Stimulated activated CD4-positive, alpha-beta T cell treated with anti-CD3 and anti-CD28 coated beads, TNF-alpha, amount 100 ng/mL, for 4 hours (primary cell): ENCODE measurements around the gene PIAS4.
"Not testable (repeated sequence)": the region's sequence is repeated elsewhere in the genome, so short reads cannot be mapped to it uniquely, and the experiment has no call there.

ENCODE experiments used
- DNase-seq, 3 experiments: peaks; one replicate each; pipeline ENCODE4 v3.0.0-alpha.2; 2020; ENCODE audit warnings: low read depth in 3 of 3

The PIAS4 gene

DNA sequence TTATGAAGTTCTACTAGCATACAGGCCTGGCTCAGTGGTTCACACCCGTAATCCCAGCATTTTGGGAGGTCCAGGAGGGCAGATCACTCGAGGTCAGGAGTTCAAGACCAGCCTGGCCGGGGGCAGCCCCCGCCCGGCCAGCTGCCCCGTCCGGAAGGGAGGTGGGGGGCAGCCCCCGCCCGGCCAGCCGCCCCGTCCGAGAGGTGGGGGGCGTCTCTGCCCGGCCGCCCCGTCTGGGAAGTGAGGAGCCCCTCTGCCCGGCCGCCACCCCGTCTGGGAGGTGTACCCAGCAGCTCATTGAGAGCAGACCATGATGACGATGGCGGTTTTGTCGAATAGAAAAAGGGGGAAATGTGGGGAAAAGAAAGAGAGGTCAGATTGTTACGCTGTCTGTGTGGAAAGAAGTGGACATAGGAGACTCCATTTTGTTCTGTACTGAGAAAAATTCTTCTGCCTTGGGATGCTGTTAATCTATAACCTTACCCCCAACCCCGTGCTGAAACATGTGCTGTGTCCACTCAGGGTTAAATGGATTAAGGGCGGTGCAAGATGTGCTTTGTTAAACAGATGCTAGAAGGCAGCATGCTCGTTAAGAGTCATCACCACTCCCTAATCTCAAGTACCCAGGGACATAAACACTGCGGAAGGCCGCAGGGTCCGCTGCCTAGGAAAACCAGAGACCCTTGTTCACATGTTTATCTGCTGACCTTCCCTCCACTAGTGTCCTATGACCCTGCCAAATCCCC is 8.7 kb upstream of the PIAS4 start:
- DNase-seq = not testable (repeated sequence)

DNA sequence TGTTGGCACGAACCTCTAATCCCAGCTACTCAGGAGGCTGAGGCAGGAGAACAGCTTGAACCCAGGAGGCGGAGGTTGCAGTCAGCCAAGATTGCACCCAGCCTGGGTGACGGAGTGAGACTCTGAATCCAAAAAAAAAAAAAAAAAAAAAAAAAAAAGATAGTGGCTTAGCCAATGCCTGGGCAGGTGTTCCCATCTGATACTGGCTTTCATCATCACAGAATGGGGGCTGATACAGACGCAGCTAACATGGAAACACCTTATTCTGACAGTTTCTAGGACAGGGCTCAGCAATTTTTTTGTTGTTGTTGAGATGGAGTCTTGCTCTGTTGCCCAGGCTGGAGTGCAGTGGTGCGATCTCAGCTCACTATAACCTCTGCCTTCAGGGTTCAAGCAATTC is 6.7 kb upstream of the PIAS4 start:
- DNase-seq = not testable (repeated sequence)

DNA sequence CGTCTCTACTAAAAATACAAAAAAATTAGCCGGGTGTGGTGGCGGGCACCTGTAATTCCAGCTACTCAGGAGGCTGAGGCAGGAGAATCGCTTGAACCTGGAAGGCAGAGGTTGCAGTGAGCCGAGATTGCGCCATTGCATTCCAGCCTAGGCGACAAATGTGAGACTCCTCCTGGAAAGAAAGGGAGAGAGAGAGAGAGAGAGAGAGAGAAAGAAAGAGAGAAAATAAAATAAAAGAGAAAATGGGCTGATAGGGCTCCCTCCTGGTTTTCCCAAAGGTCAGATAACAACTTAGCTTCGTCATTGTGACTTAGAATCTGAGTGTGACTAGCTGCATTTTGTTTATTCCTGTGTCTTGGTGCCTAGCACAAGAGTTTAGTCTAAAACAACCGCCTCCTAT is 2.1 kb upstream of the PIAS4 start:
- DNase-seq = not testable (repeated sequence)

DNA sequence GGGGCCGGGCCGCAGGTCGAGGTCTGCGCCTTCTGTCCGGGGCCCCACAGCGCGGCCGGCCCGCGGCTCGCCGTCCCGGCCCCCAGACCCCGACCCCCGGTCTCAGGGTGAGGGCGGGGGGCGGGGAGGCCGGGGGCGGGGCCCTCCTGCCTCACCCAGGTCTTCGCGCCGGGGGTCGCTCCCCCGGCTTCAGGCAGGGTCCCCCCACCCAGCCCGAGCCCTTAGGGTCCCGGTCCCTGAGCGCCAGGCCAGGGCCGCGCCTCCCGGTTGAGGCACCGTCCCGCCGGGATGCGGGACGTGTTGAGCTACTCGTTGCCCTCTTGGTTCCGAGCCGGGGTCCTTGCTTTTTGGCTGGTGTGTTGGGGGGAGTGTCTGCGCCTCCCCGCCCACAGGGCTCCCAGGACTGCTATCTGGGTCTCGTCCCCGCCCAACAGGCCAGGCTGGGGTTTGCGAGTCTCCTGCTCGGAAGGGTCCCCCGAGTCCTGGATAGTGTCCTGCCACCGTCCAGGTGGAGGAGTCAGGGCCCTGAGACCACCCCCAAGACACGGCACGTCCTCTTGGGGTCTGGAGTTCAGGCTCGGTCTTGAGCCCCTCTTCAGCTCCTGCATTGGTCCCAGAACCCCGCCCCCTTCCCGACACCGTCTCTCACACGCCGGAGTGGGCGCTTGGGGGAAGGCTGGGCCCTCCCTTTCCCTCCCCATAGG is 452 bp downstream of the PIAS4 start:
- no peak for DNase-seq

DNA sequence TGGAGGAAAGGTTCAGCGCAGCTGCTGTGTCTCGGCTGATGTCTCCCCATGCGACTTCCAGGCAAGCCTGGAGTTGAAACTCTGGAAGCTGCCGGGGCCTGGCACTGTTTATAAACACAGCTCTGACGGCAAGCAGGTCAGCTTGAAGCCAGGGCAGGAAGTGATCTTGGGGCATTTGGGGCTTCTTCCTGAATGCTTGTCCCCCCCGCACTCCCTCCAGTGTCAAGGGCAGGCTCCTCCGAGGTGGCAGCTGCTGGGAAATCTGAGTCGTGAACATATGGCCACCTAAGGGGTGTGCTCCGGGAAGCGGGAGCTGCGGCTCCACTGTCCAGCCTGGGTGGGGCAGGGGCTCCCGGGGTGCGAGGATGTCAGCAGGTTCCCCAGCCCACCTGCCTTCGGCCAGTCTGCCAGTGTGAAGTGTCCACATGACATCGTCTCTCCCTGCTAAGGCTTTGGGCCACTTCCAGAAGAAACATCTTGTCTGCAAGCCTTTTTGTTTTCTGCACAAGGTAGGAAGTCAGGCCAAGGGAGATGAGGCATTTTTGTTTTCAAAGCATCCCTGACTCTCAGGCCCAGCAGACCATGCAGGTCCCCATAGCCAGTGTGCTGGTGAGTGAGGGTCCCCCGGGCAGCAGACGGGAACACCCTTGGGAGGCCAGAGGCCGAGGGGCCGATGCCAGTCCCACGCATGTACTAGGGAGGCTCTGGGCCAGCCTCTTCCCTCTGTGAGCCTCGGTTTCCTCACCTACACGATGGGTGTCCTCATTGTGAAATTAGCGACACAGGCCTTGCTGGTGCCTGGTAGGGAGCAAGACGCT is 2.7 kb downstream of the PIAS4 start:
- DNase-seq = no peak

DNA sequence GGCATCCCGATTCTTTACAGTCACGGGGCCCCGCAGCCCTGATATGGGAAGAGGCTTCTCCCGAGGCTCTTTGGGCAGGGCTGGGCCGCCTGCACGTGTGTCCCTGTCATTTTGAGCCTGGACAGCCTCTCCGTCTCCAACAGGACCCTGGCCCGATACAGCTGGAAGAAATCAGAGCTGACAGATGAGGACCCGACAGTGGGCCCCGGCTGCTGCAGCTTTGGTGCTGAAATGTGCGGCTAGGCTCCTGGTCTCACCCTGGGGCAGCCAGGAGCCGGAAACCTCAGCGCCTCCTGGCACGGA is 3.2 kb downstream of the PIAS4 start:
- DNase-seq = no peak

DNA sequence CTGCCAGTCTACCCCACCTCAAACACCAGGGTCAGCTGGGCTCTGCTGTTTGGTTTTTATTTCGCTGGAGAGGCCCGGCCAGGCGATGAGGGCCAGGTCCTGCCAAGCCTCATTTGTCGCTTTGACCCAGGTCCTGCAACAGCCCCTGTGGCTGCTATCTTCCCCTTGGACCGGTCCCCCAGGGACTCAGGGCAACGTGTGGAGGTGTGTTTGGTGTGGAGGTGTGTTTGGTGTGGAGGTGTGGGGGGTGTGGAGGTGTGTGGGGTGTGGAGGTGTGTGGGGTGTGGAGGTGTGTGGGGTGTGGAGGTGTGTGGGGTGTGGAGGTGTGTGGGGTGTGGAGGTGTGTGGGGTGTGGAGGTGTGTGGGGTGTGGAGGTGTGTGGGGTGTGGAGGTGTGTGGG is 3.9 kb downstream of the PIAS4 start:
- DNase-seq = not testable (repeated sequence)

DNA sequence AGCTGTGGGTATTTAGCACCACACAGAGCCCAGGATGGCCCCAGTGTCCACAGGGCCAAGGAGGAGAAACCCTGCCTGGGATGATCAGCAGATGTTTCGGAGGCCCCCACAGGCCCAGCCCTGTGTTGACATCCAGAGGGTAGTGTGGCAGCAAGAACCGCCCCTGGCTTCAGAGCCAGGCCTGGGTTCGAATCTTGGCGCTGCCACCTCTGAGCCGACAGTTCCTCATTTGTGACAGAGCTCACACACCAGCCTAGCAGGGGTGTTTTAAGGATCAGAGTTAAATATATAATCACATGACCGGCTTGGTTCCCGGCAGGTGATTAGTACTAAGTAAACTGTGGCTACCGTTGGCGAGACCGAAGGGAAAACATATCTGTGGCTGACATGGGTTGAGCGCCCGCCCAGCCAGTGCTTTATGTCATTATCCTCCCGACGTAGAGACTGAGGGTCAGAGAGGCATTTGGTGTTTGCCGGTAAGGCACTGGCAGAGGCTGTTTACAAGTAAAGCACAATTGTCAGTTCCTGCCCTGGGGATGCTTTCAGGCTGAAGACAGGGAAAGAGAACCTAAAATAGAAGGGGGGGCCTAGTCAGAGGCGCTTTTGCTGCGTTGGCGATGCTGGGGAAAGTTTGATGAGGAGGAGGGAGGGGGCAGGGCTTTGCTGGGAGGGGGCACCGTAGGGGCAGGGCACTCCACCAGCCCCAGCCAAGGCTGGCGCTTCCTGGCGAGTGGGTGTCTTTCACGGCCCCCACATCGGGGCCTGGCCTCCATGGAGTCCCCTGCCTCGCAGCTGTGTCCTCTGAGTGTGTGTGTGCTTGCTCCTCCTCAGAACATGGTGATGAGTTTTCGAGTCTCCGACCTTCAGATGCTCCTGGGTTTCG is 4.8 kb downstream of the PIAS4 start:
- DNase-seq = no peak

DNA sequence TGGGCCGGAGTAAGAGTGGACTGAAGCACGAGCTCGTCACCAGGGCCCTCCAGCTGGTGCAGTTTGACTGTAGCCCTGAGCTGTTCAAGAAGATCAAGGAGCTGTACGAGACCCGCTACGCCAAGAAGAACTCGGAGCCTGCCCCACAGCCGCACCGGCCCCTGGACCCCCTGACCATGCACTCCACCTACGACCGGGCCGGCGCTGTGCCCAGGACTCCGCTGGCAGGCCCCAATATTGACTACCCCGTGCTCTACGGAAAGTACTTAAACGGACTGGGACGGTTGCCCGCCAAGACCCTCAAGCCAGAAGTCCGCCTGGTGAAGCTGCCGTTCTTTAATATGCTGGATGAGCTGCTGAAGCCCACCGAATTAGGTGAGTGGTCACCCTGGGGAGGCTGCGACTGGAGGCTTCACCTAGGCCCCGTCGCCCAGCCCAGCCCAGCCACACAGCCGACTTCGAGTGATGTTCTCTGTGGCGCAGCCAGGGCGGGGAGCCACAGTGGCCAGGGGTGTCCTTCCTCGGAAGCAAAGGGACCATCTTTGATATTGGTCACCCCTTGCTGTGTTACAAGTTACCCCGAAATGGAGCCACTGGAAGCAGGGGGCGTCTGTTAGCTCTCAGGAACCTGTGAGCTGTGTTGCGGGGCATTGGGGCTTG is 5.6 kb downstream of the PIAS4 start:
- no peak for DNase-seq

DNA sequence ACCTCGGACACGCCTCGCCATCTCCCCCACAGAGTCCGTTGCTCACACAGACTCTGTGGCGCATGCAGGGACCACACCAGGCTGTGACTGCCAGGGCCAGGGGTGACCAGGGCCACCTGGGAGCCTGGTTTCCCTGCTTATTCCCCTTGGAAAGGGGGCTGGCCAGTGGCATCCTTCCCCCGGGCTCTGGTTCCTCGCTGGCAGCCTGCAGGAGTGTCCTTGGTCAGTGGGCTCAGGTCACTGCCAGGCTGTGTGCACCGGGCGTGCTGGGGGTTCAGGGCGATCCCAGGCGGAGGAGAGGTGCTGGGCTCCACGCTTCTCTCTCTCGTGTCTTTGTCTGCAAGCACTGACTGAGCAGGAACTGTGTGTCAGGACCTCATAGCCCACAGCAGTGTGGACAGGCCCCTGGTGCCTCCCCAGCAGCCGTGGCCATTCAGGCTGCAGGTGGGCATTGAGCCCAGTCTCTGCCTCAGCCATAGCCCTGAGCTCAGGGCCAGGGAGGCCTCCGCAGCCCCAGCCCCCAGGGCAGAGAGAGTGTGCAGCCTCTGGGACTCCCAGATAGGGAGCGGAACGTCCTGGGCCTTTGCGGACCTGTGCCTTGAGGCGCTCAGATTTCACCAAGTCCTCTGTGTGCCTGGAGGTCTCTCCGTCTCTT is 6.5 kb downstream of the PIAS4 start:
- DNase-seq = no peak

DNA sequence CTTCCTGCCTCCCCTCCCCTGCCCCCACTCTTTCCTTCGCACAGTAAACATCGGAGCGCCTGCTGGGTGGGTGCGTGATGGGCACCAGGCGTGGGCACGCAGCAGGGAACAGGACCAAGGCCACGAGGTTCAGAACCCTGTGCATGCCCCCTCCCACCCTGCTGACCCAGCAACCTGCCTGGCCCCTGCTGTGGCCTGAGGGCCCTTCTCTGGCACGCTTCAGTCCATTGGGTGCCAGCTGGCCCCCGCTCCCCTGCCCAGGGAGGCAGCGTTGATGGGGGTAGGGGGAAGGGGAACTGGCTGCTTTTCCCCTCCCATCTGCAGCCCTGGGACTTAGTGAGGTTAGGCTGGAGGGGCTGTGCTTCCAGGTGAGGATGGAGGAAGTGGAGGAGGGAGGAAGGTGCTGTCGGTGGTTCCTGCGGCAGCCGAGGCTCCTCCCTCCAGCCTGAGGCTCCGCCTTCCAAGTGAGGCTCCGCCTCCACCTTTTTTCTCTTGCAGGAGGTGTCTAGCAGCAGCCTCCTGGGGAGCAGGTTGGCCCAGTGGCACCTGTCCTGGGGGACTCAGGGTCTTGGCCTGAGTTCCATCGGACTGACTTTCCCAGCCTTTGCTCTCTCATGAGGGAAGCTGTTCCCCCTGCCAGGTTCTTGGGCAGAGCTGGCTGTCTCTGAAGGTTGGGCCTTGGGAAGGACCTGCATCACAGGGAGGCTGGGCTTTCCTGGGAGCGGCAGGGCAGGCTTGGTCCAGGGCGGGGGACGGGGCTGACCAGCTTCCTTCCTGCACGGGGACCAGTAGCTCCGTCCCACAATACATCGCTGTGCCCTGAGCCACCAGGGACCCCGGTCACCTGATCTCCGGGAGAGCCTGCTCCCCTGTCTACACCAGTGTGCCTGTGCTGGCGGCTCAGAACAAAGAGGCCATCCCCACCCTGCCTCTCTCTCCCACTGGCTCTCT is 7.3 kb downstream of the PIAS4 start:
- DNase-seq = no peak

DNA sequence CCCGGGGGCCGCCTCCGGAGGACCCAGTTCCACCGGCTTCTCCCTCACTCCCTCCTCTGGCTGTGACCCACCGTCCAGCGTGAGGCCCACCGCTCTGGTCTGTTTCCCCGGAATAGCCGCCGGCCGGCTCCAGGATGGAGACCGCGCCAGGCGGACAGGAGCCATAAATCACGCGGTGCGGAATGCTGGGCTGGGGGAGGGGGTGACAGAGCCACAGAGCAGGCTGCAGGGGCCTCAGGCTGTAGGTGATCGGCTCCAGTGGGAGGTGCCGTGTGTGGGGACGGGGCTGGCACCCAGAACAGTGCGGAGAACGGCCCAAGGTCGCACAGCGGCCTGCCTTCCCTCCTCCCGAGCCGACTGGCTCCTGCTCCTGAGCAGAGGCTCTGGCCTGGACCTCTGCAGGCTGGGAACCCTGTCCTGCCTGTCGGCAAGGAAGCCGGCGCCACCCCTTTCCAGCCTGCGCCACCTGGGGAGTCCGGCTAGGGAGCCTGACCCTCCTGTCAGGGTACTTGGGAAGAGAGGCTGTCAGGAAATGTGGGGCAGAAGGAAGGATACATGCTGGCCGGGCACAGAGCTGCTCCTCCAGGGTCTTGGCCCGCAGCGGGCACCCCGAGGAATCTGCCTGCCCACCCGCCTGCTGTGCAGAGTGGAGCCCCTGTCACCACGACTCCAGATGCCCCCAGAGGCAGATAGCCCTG is 8.3 kb downstream of the PIAS4 start:
- DNase-seq = no peak

DNA sequence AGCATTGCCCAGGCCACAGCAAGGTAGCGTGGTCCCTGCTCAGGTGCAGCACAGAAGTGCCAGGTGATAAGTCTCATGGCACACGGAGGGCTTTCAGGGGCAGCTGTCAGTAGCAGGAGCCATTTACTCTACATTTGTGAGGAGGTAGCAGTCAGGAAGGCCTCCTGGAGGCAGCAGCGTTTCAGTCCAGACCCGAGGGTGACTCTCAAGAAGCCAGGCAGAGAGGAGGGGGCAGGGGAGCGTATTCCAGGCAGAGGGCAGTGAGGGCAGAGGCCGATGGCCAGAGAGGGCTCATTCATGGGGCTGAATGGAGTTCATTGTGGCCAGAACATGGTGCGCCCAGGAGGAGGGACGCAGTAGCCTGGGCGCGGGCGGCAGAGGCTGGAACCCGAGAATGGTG is 8.9 kb downstream of the PIAS4 start:
- DNase-seq = no peak

DNA sequence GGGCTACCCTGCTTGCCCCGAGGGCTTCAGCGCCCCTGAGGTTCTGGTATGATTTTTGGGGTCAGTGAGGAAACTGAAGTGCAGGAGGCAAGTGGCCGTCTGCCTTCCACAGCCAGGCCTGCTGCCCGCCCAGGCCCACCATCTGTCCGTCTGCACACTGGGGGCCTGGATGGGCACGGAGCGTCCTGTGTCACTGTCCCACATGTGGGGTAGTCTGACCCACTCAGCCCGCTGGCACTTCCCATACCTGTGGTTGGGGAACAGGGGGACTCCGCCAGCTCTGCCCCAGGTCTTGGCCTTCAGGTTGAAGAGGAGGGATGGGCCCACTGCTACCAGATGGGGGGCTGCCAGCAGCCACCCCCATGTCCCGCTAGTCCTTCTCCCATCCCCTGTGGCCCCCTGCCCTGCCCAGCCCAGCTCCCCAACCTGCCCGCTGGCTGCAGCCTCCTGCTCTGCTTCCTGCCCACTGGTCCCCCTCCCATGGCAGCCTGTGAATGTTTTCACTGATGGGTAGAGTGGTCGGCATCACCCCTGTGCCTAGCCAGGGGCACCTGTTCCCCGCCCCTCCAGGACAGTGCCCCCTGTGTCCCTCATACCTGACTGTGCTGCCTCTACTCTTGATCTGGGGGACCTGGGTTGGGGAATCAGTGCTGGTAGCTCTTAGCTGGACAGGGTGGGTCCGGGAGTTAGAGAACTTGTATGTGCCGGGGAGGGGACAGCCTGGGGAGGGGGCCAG is 9.5 kb downstream of the PIAS4 start:
- DNase-seq = no peak

DNA sequence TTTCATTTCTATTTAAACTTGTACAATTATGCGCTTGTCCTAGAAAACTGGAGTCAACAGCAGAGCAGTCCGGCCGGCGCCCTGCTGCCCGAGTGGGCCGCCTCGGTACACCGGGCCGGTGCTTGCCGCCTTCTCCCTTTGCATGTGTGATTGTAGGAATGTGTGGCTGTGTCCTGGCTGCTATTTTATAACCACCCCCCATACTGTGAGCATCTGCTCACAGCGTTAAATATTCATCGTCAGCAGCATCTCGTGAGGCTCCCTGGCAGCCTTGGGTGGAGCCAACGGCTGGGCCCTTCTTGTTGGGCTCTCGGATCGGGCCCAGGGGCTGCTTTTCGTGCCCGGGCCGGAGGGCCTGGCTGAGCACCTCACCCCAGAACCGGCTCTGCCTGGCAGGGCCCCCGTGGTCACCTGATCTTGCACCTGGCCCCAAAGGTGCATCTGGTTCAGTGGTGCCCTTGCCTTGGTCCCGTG is 10.6 kb downstream of the PIAS4 start:
- DNase-seq = no peak

DNA sequence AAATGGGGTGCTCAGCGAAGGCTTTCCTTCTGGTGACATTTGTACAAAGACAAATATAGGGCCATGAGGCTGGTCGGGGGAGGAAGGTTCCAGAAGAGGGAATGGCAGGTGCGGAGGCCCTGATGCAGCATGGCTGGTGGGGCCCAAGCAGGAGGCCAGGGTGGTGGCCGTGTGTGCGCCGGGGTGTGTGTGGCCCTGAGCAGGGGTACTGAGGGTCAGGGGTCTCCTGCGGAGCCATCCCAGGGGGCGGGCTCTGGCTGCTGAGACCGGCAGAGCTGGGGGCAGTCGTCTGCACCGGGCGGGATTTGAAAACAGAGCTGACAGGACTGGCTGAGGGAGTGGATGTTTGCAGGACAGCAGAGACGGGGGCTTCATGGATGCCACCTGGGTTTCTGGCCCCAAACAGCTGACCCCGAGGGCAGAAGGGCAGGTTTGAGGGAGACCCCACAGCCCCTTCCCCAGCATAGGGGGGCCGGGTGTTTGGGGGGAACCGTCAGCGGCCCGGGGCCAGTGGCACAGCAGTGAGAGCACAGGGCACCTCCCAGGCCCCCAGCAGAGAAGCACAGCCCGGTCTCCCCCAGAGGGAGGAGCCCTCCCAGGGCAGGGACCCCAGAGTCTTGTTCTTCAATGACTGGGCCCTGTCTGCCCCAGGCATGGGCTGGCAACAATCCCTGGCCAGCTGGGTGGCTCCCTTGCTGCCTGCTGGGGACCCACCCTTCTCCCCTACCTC is 11.4 kb downstream of the PIAS4 start:
- DNase-seq = no peak

DNA sequence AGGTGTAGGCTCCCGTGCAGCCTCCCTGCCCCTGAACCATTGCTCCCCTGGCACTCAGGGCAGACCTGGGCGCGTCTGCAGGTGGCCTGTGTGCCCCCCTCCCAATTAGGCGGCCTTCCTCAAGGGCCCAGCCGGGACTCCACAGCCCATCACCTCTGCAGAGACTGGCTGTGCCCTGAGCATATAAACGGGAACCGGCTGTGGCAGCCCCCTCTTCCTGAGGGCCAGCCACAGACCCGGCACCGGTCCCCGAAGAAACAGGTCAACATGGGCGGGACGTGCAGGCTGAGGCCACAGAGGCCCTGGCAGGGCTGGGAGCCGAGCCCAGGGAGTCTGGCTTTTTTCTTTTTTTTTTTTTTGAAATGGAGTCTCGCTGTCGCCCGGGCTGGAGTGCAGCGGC is 12.0 kb downstream of the PIAS4 start:
- DNase-seq = no peak
